ENCODE results near the gene ITGB1. TPM values are rescaled to one million over a fixed set of nuclear protein-coding genes. Genes with fewer than 3 reads are reported as not detected.

The ITGB1 gene
- total RNA-seq, 1 experiment from 2014 or later: 223 TPM

DNA sequence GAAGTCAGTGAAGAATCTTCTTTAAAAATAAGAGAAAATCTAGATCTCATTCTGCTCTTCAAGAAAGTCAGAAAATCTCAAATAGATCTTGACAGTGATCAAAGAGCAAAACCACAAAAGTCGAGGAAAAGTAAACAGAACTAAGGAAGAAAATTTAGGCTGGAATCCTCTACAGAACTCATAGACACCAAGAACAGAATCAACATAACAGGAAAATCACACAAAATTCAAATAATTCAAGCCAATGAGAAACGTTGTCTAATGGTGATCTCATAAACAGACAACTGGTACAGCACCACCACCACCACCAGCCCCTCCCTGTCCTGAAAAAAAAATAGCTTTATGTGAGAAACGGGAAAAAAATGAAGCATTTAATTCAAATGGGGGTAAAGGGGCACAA, 6.9 kb downstream of the ITGB1 start:
- H3K27me3 ChIP-seq (ENCODE audit: insufficient read depth, low read length): no peaks in the 10 kb centered on the region
- H3K4me2 ChIP-seq (ENCODE audit: insufficient read depth, insufficient read length, low read length): peak overlapping the region; percentile 63

More for the DNA sequence above, 6.9 kb downstream of the ITGB1 start:
- Mint-ChIP-seq H3K4me1 (peaks cover 75 to 76% of the 10 kb centered on the region in 2 experiments), H3K27me3 (ENCODE audit: low read depth) (no peaks in the 10 kb centered on the region; the same call in 1 of the 2 replicates), H3K4me3 (peak overlapping the region; percentile 52 to 70), H3K27ac (peak overlapping the region; percentile 31 to 99 (median 84); a peak in 6 of 7 replicates), H3K9me3 (no peaks in the 10 kb centered on the region), H3K36me3 (ENCODE audit: insufficient read depth in 1 of 3, low read depth in 3 of 3) (peaks cover 2 to 11% (median 6%) of the 10 kb centered on the region in 3 experiments; a peak in 4 of 7 replicates)
- H3K4me1 ChIP-seq (ENCODE audit: insufficient read depth, low read length): peaks cover 11% of the 10 kb centered on the region; the same call in 1 of the 2 replicates
- H3K9ac ChIP-seq (ENCODE audit: extremely low read depth, insufficient read length, low read length): peak overlapping the region; percentile 2
- no peak overlapping the region for H2BK12ac ChIP-seq (ENCODE audit: insufficient read length, low read depth, low read length)
- H3T11ph ChIP-seq (ENCODE audit: low read length): no peak overlapping the region
- no peak overlapping the region for H3K4ac ChIP-seq (ENCODE audit: low read depth, low read length)
- no peaks in the 10 kb centered on the region for H3K9me3 ChIP-seq (ENCODE audit: control insufficient read depth, low read depth, low read length)
- H4K91ac ChIP-seq (ENCODE audit: insufficient read length, low read depth, low read length): no peak overlapping the region
- no peak overlapping the region for H3K14ac ChIP-seq (ENCODE audit: insufficient read depth, low read length)
- no peak overlapping the region for H4K5ac ChIP-seq (ENCODE audit: insufficient read length, low read depth, low read length)
- TF ChIP-seq CTCF (conservative IDR thresholded peaks at IDR 0.05): no peak
- no CpG with 5 or more reads among the region's 3 CpGs for WGBS (ENCODE audit: extremely low coverage, insufficient read length, low lambda C conversion rate)
- no peaks in the 10 kb centered on the region for H3K79me1 ChIP-seq (ENCODE audit: insufficient read depth, low read depth, low read length, poor library complexity, severe bottlenecking)
- H2BK20ac ChIP-seq (ENCODE audit: low read depth, low read length, poor library complexity, severe bottlenecking): no peak overlapping the region
- no peak overlapping the region for H2AK5ac ChIP-seq (ENCODE audit: insufficient read length, low read length)
- peaks cover 5% of the 10 kb centered on the region for H3K23me2 ChIP-seq (ENCODE audit: insufficient read length, low read depth, low read length, poor library complexity, severe bottlenecking)
- H3K23ac ChIP-seq (ENCODE audit: insufficient read length, low read depth, low read length): no peak overlapping the region
- H2BK15ac ChIP-seq (ENCODE audit: low read depth, low read length): no peak overlapping the region
- H3K56ac ChIP-seq (ENCODE audit: insufficient read length, low read depth, low read length): no peak overlapping the region
- no peak for DNase-seq
- H2AFZ ChIP-seq (ENCODE audit: low read length): no peak overlapping the region
- no peak overlapping the region for H4K8ac ChIP-seq (replicated peaks; ENCODE audit: insufficient read length, low read depth, low read length)
- H2BK120ac ChIP-seq (ENCODE audit: low read depth, low read length, poor library complexity, severe bottlenecking): no peak overlapping the region
- no peaks in the 10 kb centered on the region for H4K20me1 ChIP-seq (ENCODE audit: control insufficient read depth, insufficient read depth, insufficient read length)
- no peak overlapping the region for H3K18ac ChIP-seq (ENCODE audit: insufficient read length, low read depth, low read length)
- H3K79me2 ChIP-seq (ENCODE audit: insufficient read depth, low read length): peaks cover 71% of the 10 kb centered on the region; the same call in 1 of the 2 replicates
- H2BK5ac ChIP-seq (ENCODE audit: insufficient read length, low read length): no peak overlapping the region
- peak overlapping the region; percentile 51 for H3K27ac ChIP-seq (ENCODE audit: insufficient read length, low read depth, low read length)

All from H9 (cell line).